Loucy (cell line): ENCODE measurements around the gene TGFB1I1.

Experiments
- H2AFZ ChIP-seq: fragments of 200-600 bp; sonication (generic); 2 replicates; pipeline ENCODE4 v1.6.0; 2016; ENCODE audit warnings: antibody characterized with exemption, mild to moderate bottlenecking, low read length, moderate library complexity
- H3F3A ChIP-seq: fragments of 200-600 bp; 2 replicates; pipeline ENCODE4 v1.6.0; 2016; ENCODE audit warnings: antibody characterized with exemption, low read depth, mild to moderate bottlenecking
- H3K27me3 ChIP-seq: fragments of 200-600 bp; sonication (generic); 2 replicates; pipeline ENCODE4 v1.6.1; 2014; ENCODE audit warnings: low read length, mild to moderate bottlenecking; ENCODE audit not compliant: insufficient read depth, poor library complexity, severe bottlenecking
- H3K36me3 ChIP-seq: fragments of 200-600 bp; sonication (generic); 2 replicates; pipeline ENCODE4 v1.6.1; 2016; ENCODE audit warnings: low read length; ENCODE audit not compliant: insufficient read depth
- H3K4me1 ChIP-seq: fragments of 200-600 bp; sonication (generic); 2 replicates; pipeline ENCODE4 v1.5.1; 2014; ENCODE audit warnings: low read length, mild to moderate bottlenecking; ENCODE audit not compliant: insufficient read depth, poor library complexity, severe bottlenecking
- H3K4me2 ChIP-seq: fragments of 200-600 bp; sonication (generic); 2 replicates; pipeline ENCODE4 v1.6.0; 2014; ENCODE audit warnings: antibody characterized with exemption, low read length, low read depth, mild to moderate bottlenecking; ENCODE audit not compliant: poor library complexity, severe bottlenecking
- H3K4me3 ChIP-seq: fragments of 200-600 bp; sonication (generic); 2 replicates; pipeline ENCODE4 v1.5.1; 2014; ENCODE audit warnings: low read length, mild to moderate bottlenecking, mixed read lengths; ENCODE audit not compliant: poor library complexity, severe bottlenecking
- H3K79me2 ChIP-seq: fragments of 200-600 bp; sonication (generic); 2 replicates; pipeline ENCODE4 v1.6.1; 2014; ENCODE audit warnings: low read length; ENCODE audit not compliant: insufficient read depth
- H3K9ac ChIP-seq: fragments of 200-600 bp; sonication (generic); 2 replicates; pipeline ENCODE4 v1.6.0; 2014; ENCODE audit warnings: mild to moderate bottlenecking, low read depth, low read length, moderate library complexity; ENCODE audit not compliant: poor library complexity, severe bottlenecking
- H3K9me2 ChIP-seq: fragments of 200-600 bp; sonication (generic); replicated peaks from 2 replicates; pipeline ENCODE4 v1.6.1; 2016; ENCODE audit warnings: low read depth, low read length, mixed read lengths
- H3K9me3 ChIP-seq: fragments of 200-600 bp; sonication (generic); 2 replicates; pipeline ENCODE4 v1.6.1; 2014; ENCODE audit warnings: mild to moderate bottlenecking, antibody characterized with exemption, low read length, low read depth; ENCODE audit not compliant: insufficient read depth
- H4K20me1 ChIP-seq: fragments of 200-600 bp; sonication (generic); 2 replicates; pipeline ENCODE4 v1.6.0; 2014; ENCODE audit warnings: antibody characterized with exemption, low read length, mild to moderate bottlenecking; ENCODE audit not compliant: insufficient read depth, poor library complexity, severe bottlenecking
- CTCF ChIP-seq: fragments of 200-600 bp; sonication (generic); conservative IDR thresholded peaks from 2 replicates; pipeline ENCODE4 v1.5.1; 2014; ENCODE audit warnings: mild to moderate bottlenecking, antibody characterized with exemption, low read length
- EZH2phosphoT487 ChIP-seq: fragments of 200-600 bp; IDR thresholded peaks from 2 replicates; pipeline ENCODE4 v1.6.1; 2018; ENCODE audit warnings: antibody characterized with exemption, mild to moderate bottlenecking, moderate library complexity, borderline replicate concordance

Gene TGFB1I1

GRCh38 chr16:31451201-31451600 is 20.8 kb upstream of the TGFB1I1 start:
- peaks cover 19% of the 10 kb centered on the region for H3K4me1 ChIP-seq
- H3K27me3 ChIP-seq, result no peaks in the 10 kb centered on the region
- H3F3A ChIP-seq, result no peaks in the 10 kb centered on the region
- H3K9me3 ChIP-seq, result no peaks in the 10 kb centered on the region; the same call in 1 of the 2 replicates
- no peaks in the 10 kb centered on the region for H3K9me2 ChIP-seq
- H3K4me3 ChIP-seq, result no peak overlapping the region
- no peak overlapping the region for H2AFZ ChIP-seq
- H3K79me2 ChIP-seq, result peaks cover 14% of the 10 kb centered on the region
- TF ChIP-seq EZH2phosphoT487 (no peak), CTCF (no peak)
- H3K9ac ChIP-seq, result no peak overlapping the region
- H3K36me3 ChIP-seq, result no peaks in the 10 kb centered on the region
- peaks cover 9% of the 10 kb centered on the region for H4K20me1 ChIP-seq
- H3K4me2 ChIP-seq, result no peak overlapping the region

- Histone ChIP-seq H3K4me2 (no peak overlapping the region), H3K4me1 (peaks cover 24% of the 10 kb centered on the region), H3K9me3 (no peaks in the 10 kb centered on the region), H2AFZ (no peak overlapping the region), H4K20me1 (peaks cover 15% of the 10 kb centered on the region), H3K36me3 (no peaks in the 10 kb centered on the region), H3K79me2 (peaks cover 20% of the 10 kb centered on the region), H3K9ac (no peak overlapping the region), H3K9me2 (no peaks in the 10 kb centered on the region), H3K4me3 (no peak overlapping the region), H3K27me3 (no peaks in the 10 kb centered on the region), H3F3A (no peaks in the 10 kb centered on the region)
- TF ChIP-seq CTCF (peak; percentile 64), EZH2phosphoT487 (no peak)
Measured at GRCh38 chr16:31451681-31452351, 20.1 kb upstream of the TGFB1I1 start.

GRCh38 chr16:31452631-31453106 is 19.3 kb upstream of the TGFB1I1 start:
- H3K4me1 ChIP-seq, result peaks cover 32% of the 10 kb centered on the region
- peaks cover 28% of the 10 kb centered on the region for H3K79me2 ChIP-seq
- H3K4me2 ChIP-seq, result no peak overlapping the region
- H3K9me3 ChIP-seq, result no peaks in the 10 kb centered on the region
- H3K27me3 ChIP-seq, result no peaks in the 10 kb centered on the region
- no peaks in the 10 kb centered on the region for H3K9me2 ChIP-seq
- peaks cover under 1% of the 10 kb centered on the region; the same call in 1 of the 2 replicates for H3F3A ChIP-seq
- TF ChIP-seq CTCF (no peak), EZH2phosphoT487 (no peak)
- H2AFZ ChIP-seq, result no peak overlapping the region
- H4K20me1 ChIP-seq, result peaks cover 24% of the 10 kb centered on the region
- H3K9ac ChIP-seq, result no peak overlapping the region
- no peaks in the 10 kb centered on the region for H3K36me3 ChIP-seq
- H3K4me3 ChIP-seq, result no peak overlapping the region
